CD4-positive, CD25-positive, alpha-beta regulatory T cell (primary cell): ENCODE results near the gene CNTD1. TPM values are rescaled to one million over a fixed set of nuclear protein-coding genes. Genes with fewer than 3 reads are reported as not detected.

Experiments used
- ATAC-seq, 2 donors: fragments of 150-1000 bp; cut with Tn5 transposase; one replicate each; pipeline ENCODE4 v1.10.0; 2021; ENCODE audit warnings: low read depth in 2 of 2, moderate number of reproducible peaks in 2 of 2, moderate library complexity in 1 of 2
- DNase-seq, 3 donors: peaks; one replicate each; pipeline versions ENCODE4 v3.0.0 to v3.0.0-alpha.2; 2012 to 2022; ENCODE audit warnings: mixed read lengths in 1 of 3
- H3K27ac ChIP-seq: one replicate; pipeline ENCODE4 v1.7.0; 2013; ENCODE audit warnings: mild to moderate bottlenecking, low read length; ENCODE audit not compliant: insufficient read depth, poor library complexity, severe bottlenecking
- H3K27me3 ChIP-seq: one replicate; pipeline ENCODE4 v1.7.0; 2013; ENCODE audit warnings: low read length; ENCODE audit not compliant: control insufficient read depth, insufficient read depth
- H3K36me3 ChIP-seq: one replicate; pipeline ENCODE4 v1.7.0; 2013; ENCODE audit warnings: mild to moderate bottlenecking, low read length, moderate library complexity; ENCODE audit not compliant: control insufficient read depth, insufficient read depth
- H3K4me1 ChIP-seq: 2 replicates; pipeline ENCODE4 v1.7.0; 2013; ENCODE audit warnings: mild to moderate bottlenecking, low read length; ENCODE audit not compliant: insufficient read depth, control insufficient read depth, poor library complexity, severe bottlenecking
- H3K4me3 ChIP-seq: one replicate; pipeline ENCODE4 v1.7.0; 2013; ENCODE audit warnings: low read depth, mild to moderate bottlenecking, low read length, moderate library complexity
- H3K9me3 ChIP-seq, 2 experiments: 1 replicate in 1 of 2; 2 replicates in 1 of 2; pipeline ENCODE4 v1.7.0; 2013; ENCODE audit warnings: low read length in 2 of 2, mild to moderate bottlenecking in 1 of 2, moderate library complexity in 1 of 2; ENCODE audit not compliant: control insufficient read depth in 2 of 2
- H3K27ac Mint-ChIP-seq, 3 donors: one replicate each; pipeline ENCODE4 v1.8.0; 2020 to 2022; ENCODE audit warnings: mild to moderate bottlenecking in 3 of 3, mixed read lengths in 3 of 3, moderate library complexity in 2 of 3
- H3K27me3 Mint-ChIP-seq: one replicate; pipeline ENCODE4 v1.8.0; 2022; ENCODE audit warnings: mild to moderate bottlenecking, mixed read lengths
- H3K36me3 Mint-ChIP-seq: one replicate; pipeline ENCODE4 v1.8.0; 2020; ENCODE audit warnings: mixed read lengths
- H3K4me1 Mint-ChIP-seq, 4 donors: one replicate each; pipeline ENCODE4 v1.8.0; 2020 to 2022; ENCODE audit warnings: mixed read lengths in 4 of 4, mild to moderate bottlenecking in 1 of 4
- H3K4me3 Mint-ChIP-seq, 4 donors: one replicate each; pipeline ENCODE4 v1.8.0; 2020 to 2022; ENCODE audit warnings: mild to moderate bottlenecking in 4 of 4, mixed read lengths in 4 of 4, moderate library complexity in 3 of 4
- H3K9me3 Mint-ChIP-seq, 7 donors: one replicate each; pipeline ENCODE4 v1.8.0; 2020 to 2022; ENCODE audit warnings: mixed read lengths in 7 of 7, mild to moderate bottlenecking in 3 of 7, moderate library complexity in 2 of 7
- polyA plus RNA-seq, 4 donors: library from polyadenylated mRNA; unstranded; fragments of 300-500 nt; fragmentation: Illumina TruSeq; gene quantifications; one replicate each; pipeline ENCODE4 v1.2.3, GENCODE V29; 2021
- total RNA-seq: library from RNA; stranded (reverse); gene quantifications from one replicate; pipeline ENCODE4 v1.2.3, GENCODE V29; 2022

Gene CNTD1
- total and polyA plus RNA-seq, 5 donors from 2014 or later: 0.15 to 0.42 (median 0.28) TPM; not detected in 1

- Histone ChIP-seq H3K4me3 (no peak overlapping the region), H3K9me3 (no peaks in the 10 kb centered on the region), H3K27ac (no peak overlapping the region), H3K27me3 (no peaks in the 10 kb centered on the region), H3K4me1 (peaks cover 2% of the 10 kb centered on the region), H3K36me3 (peaks cover 76% of the 10 kb centered on the region)
- ATAC-seq: no peak
- Mint-ChIP-seq H3K36me3 (peaks cover 47% of the 10 kb centered on the region), H3K4me3 (no peak overlapping the region), H3K27ac (no peak overlapping the region), H3K9me3 (no peaks in the 10 kb centered on the region), H3K27me3 (no peaks in the 10 kb centered on the region), H3K4me1 (peaks cover 8 to 33% (median 15%) of the 10 kb centered on the region in 4 donors)
- DNase-seq: no peak
Measured at GRCh38 chr17:42817866-42818265, 19.2 kb downstream of the CNTD1 start.

- Mint-ChIP-seq H3K27me3 (no peaks in the 10 kb centered on the region), H3K4me3 (no peak overlapping the region), H3K27ac (no peak overlapping the region), H3K36me3 (peaks cover 46% of the 10 kb centered on the region), H3K4me1 (peaks cover 8 to 38% (median 15%) of the 10 kb centered on the region in 4 donors), H3K9me3 (no peaks in the 10 kb centered on the region)
- no peaks in the 10 kb centered on the region for H3K27me3 ChIP-seq
- peaks cover 76% of the 10 kb centered on the region for H3K36me3 ChIP-seq
- no peak for DNase-seq
- no peak overlapping the region for H3K27ac ChIP-seq
- ATAC-seq: no peak
- H3K9me3 ChIP-seq: no peaks in the 10 kb centered on the region
- no peak overlapping the region for H3K4me3 ChIP-seq
- H3K4me1 ChIP-seq: peaks cover 8% of the 10 kb centered on the region
Measured at GRCh38 chr17:42818379-42818778, 19.7 kb downstream of the CNTD1 start.

DNA sequence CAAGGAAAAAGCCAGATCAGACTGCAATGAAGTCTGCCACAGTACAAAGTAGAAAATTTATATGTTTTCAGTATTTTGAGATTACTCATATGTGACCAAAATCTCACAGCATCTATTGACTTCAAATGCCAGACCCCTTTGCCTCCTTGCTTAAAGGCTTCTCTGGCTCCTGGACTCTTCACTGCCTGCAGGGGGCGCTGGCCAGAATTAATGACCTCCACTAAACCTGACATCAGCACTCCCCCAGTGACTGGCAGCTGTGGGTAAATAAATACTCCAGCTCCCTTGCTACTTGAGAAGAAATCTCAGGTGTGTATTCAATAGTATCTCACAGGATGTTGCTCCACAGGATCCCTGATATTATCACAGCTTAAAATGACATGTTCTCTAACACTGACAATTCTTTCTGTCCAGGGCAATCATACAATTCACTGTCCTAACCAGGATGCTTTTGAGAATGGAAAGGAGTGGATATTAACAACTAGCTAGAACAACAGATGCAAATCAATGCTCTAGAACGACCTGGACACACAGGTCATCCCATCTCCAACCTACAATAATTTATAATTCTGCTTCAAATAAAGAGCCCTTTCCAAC is 21.4 kb downstream of the CNTD1 start:
- peaks cover 8 to 47% (median 19%) of the 10 kb centered on the region in 4 donors for H3K4me1 Mint-ChIP-seq
- ATAC-seq (no peak), DNase-seq (peak; percentile 49 to 75 (median 50))
- Histone ChIP-seq H3K27ac (no peak overlapping the region), H3K36me3 (peaks cover 59% of the 10 kb centered on the region), H3K4me1 (peaks cover 12% of the 10 kb centered on the region), H3K9me3 (no peaks in the 10 kb centered on the region), H3K27me3 (no peaks in the 10 kb centered on the region), H3K4me3 (no peak overlapping the region)
- H3K27me3 Mint-ChIP-seq: peaks cover 5% of the 10 kb centered on the region
- H3K9me3 Mint-ChIP-seq: peaks cover 0 to 1% (median 0%) of the 10 kb centered on the region in 7 donors
- H3K36me3 Mint-ChIP-seq: peaks cover 31% of the 10 kb centered on the region
- peak overlapping the region in 2 of 3 donors; percentile 11 to 42 for H3K27ac Mint-ChIP-seq
- peak overlapping the region in 2 of 4 donors; percentile 11 to 73 for H3K4me3 Mint-ChIP-seq

DNA sequence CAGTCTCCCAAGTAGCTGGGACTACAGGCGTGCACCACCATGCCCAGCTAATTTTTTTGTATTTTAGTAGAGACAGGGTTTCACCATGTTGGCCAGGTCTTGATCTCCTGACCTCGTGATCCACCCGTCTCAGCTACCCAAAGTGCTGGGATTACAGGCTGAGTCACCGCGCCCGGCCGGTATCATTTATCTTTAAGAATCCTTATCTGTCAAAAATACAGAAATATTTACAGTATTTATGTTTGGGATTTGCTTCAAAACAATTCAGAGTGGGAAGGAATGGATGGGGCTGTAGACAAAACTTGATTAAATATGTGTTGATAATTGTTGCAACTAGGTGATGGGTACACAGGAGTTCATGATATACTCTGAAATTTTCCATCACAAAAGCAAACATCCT is 22.5 kb downstream of the CNTD1 start:
- Histone ChIP-seq H3K27ac (no peak overlapping the region), H3K4me3 (no peak overlapping the region), H3K27me3 (no peaks in the 10 kb centered on the region), H3K4me1 (peaks cover 12% of the 10 kb centered on the region), H3K9me3 (no peaks in the 10 kb centered on the region), H3K36me3 (peaks cover 48% of the 10 kb centered on the region)
- peaks cover 26% of the 10 kb centered on the region for H3K36me3 Mint-ChIP-seq
- DNase-seq (no peak), ATAC-seq (no peak)
- peak overlapping the region in 3 of 4 donors; percentile 43 to 67 (median 56) for H3K4me3 Mint-ChIP-seq
- H3K9me3 Mint-ChIP-seq: peaks cover 0 to 1% (median 0%) of the 10 kb centered on the region in 7 donors
- peaks cover 5% of the 10 kb centered on the region for H3K27me3 Mint-ChIP-seq
- H3K27ac Mint-ChIP-seq: no peak overlapping the region
- H3K4me1 Mint-ChIP-seq: peaks cover 8 to 49% (median 19%) of the 10 kb centered on the region in 4 donors

DNA sequence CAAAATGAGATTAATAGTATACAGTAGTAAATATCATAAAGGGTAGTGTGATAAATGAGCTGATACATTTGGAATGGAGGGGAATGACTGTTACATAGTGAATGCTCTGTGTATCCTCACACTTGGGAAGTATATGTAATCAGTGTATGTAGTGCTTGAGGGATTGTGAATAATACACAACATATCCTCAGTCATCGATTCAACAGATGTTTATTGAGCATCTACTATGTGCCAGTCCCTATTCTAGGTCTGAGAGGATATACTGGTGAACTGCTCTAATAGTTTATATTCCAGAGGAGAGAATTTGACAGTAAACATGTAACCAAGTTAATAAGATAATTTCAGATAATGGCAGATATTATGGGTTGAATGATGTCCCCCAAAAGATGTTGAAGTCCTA is 28.8 kb downstream of the CNTD1 start:
- Histone ChIP-seq H3K27me3 (peaks cover 3% of the 10 kb centered on the region), H3K9me3 (no peaks in the 10 kb centered on the region), H3K4me3 (no peak overlapping the region), H3K4me1 (peaks cover 12% of the 10 kb centered on the region), H3K36me3 (no peaks in the 10 kb centered on the region), H3K27ac (no peak overlapping the region)
- DNase-seq (no peak), ATAC-seq (no peak)
- peaks cover 3% of the 10 kb centered on the region for H3K36me3 Mint-ChIP-seq
- H3K4me3 Mint-ChIP-seq: no peak overlapping the region
- H3K27ac Mint-ChIP-seq: no peak overlapping the region
- peaks cover 0 to 1% (median 0%) of the 10 kb centered on the region in 7 donors for H3K9me3 Mint-ChIP-seq
- H3K4me1 Mint-ChIP-seq: peaks cover 2 to 29% (median 8%) of the 10 kb centered on the region in 4 donors
- peaks cover 24% of the 10 kb centered on the region for H3K27me3 Mint-ChIP-seq

- Histone ChIP-seq H3K4me3 (no peak overlapping the region), H3K36me3 (peaks cover 5% of the 10 kb centered on the region), H3K4me1 (peaks cover 13% of the 10 kb centered on the region), H3K27ac (no peak overlapping the region), H3K27me3 (peaks cover 3% of the 10 kb centered on the region), H3K9me3 (no peaks in the 10 kb centered on the region)
- peaks cover 19% of the 10 kb centered on the region for H3K27me3 Mint-ChIP-seq
- peaks cover 0 to 3% (median 0%) of the 10 kb centered on the region in 7 donors for H3K9me3 Mint-ChIP-seq
- peak overlapping the region in 3 of 4 donors; percentile 9 to 99 (median 75) for H3K4me3 Mint-ChIP-seq
- H3K4me1 Mint-ChIP-seq: peaks cover 8 to 29% (median 14%) of the 10 kb centered on the region in 4 donors
- H3K36me3 Mint-ChIP-seq: peaks cover 3% of the 10 kb centered on the region
- no peak for DNase-seq
- no peak for ATAC-seq
- peak overlapping the region in 2 of 3 donors; percentile 45 to 81 for H3K27ac Mint-ChIP-seq
Measured at GRCh38 chr17:42830971-42831370, 32.3 kb downstream of the CNTD1 start.

GRCh38 chr17:42832213-42832933 is 33.7 kb downstream of the CNTD1 start:
- Histone ChIP-seq H3K27me3 (no peaks in the 10 kb centered on the region), H3K27ac (peak overlapping the region; percentile 94), H3K4me3 (peak overlapping the region; percentile 97), H3K9me3 (no peaks in the 10 kb centered on the region), H3K4me1 (peaks cover 13% of the 10 kb centered on the region), H3K36me3 (peaks cover 10% of the 10 kb centered on the region)
- Mint-ChIP-seq H3K36me3 (peaks cover 7% of the 10 kb centered on the region), H3K9me3 (peaks cover 0 to 3% (median 0%) of the 10 kb centered on the region in 7 donors), H3K27ac (peak overlapping the region; percentile 97 to 99 (median 98)), H3K4me3 (peak overlapping the region; percentile 95 to 99 (median 98)), H3K27me3 (peaks cover 14% of the 10 kb centered on the region), H3K4me1 (peaks cover 8 to 29% (median 14%) of the 10 kb centered on the region in 4 donors)
- ATAC-seq: peak; percentile 3 to 5
- DNase-seq: no peak
